Measurements from ENCODE around the gene DPH2. TPM values are rescaled to one million over a fixed set of nuclear protein-coding genes. Genes with fewer than 3 reads are reported as not detected.

Gene DPH2
- total RNA-seq, 1 donor: 18.6 TPM

DNA sequence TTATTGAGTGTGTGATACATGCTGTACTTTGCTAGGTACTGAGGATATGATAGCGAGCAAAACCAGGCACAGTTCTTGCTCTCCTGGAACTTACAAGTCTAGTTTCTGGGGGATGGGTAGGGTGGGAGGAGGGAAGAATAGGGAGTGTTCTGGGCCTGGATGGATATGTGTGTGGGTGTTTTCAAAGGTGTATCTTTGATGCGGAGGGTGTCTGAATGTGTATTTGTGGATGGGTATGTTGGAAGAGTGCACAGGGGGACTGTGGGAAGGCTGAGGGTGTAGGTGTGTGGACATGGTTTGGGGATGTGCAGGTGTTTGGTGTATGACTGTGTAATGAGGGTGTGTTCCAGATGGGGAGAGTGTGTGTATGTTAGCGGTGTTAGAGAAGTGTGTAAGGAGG lies 4.5 kb upstream of the DPH2 start:
- no peak for TF ChIP-seq CTCF (IDR thresholded peaks at IDR 0.05; ENCODE audit: insufficient read depth, low read depth, low read length)
- no peak overlapping the region for H3K4me3 ChIP-seq (ENCODE audit: low read depth, low read length)
- DNase-seq (ENCODE audit: low read depth): no peak

- DNase-seq (ENCODE audit: low read depth): peak; percentile 36
Observed at GRCh38 chr1:43968348-43968948, 1.4 kb upstream of the DPH2 start.

GRCh38 chr1:43969416-43969745 lies 429 bp upstream of the DPH2 start:
- peak overlapping the region; percentile 94 for H3K4me3 ChIP-seq (ENCODE audit: low read depth, low read length)
- DNase-seq (ENCODE audit: low read depth): no peak
- no peak for TF ChIP-seq CTCF (IDR thresholded peaks at IDR 0.05; ENCODE audit: insufficient read depth, low read depth, low read length)

More at GRCh38 chr1:43968348-43968948, 1.4 kb upstream of the DPH2 start:
- H3K4me3 ChIP-seq (ENCODE audit: low read depth, low read length): no peak overlapping the region
- no peak for TF ChIP-seq CTCF (IDR thresholded peaks at IDR 0.05; ENCODE audit: insufficient read depth, low read depth, low read length)

- no peak for TF ChIP-seq CTCF (IDR thresholded peaks at IDR 0.05; ENCODE audit: insufficient read depth, low read depth, low read length)
- DNase-seq (ENCODE audit: low read depth): no peak
- H3K4me3 ChIP-seq (ENCODE audit: low read depth, low read length): peak overlapping the region; percentile 94
Observed at GRCh38 chr1:43970502-43970901, 692 bp downstream of the DPH2 start.

DNA sequence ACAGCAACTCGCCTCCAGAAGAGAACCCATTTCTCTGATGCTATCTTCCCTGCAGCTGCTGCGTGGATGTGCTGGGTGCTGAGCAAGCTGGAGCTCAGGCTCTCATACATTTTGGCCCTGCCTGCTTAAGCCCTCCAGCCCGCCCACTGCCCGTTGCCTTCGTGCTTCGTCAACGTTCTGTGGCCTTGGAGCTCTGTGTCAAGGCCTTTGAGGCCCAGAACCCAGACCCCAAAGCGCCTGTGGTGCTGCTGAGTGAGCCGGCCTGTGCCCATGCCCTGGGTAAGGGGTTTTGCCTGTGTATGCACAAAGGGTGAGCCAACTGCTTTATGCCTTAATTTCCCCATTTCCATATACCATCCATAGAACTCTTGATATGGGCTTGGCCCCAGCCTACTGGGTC lies 1.1 kb downstream of the DPH2 start:
- H3K4me3 ChIP-seq (ENCODE audit: low read depth, low read length): no peak overlapping the region
- no peak for DNase-seq (ENCODE audit: low read depth)

DNA sequence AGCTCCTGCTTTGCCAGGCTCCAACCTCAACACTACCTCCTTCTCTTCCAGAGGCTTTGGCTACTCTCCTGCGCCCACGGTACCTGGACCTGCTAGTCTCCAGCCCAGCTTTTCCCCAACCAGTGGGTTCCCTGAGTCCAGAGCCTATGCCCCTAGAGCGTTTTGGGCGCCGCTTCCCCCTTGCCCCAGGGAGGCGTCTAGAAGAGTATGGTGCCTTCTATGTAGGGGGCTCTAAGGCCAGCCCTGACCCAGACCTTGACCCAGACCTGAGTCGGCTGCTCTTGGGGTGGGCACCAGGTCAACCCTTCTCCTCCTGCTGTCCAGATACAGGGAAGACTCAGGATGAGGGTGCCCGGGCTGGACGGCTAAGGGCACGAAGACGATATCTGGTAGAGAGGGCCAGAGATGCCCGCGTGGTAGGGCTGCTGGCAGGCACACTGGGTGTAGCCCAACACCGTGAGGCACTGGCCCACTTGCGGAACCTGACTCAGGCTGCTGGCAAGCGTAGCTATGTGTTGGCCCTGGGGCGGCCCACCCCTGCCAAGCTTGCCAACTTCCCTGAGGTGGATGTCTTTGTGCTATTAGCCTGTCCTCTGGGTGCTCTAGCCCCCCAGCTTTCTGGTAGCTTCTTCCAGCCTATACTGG lies 1.6 kb downstream of the DPH2 start:
- no peak for TF ChIP-seq CTCF (IDR thresholded peaks at IDR 0.05; ENCODE audit: insufficient read depth, low read depth, low read length)
- H3K4me3 ChIP-seq (ENCODE audit: low read depth, low read length): no peak overlapping the region
- no peak for DNase-seq (ENCODE audit: low read depth)

More for the DNA sequence above, 1.1 kb downstream of the DPH2 start:
- TF ChIP-seq CTCF (IDR thresholded peaks at IDR 0.05; ENCODE audit: insufficient read depth, low read depth, low read length): no peak

Data from fibroblast of villous mesenchyme (primary cell).